Dedifferentiated amniotic fluid mesenchymal stem cell (primary cell): ENCODE results near the gene TMPRSS7.
A peak's percentile ranks its signal among the peaks of the same experiment; 100 is the strongest.
"Not testable (repeated sequence)": the region's sequence is repeated elsewhere in the genome, so short reads cannot be mapped to it uniquely, and the experiment has no call there.

ENCODE experiments used
- DNase-seq: peaks from one replicate; pipeline ENCODE4 v3.0.0-alpha.2; 2016; ENCODE audit errors: extremely low spot score

The TMPRSS7 gene

DNA sequence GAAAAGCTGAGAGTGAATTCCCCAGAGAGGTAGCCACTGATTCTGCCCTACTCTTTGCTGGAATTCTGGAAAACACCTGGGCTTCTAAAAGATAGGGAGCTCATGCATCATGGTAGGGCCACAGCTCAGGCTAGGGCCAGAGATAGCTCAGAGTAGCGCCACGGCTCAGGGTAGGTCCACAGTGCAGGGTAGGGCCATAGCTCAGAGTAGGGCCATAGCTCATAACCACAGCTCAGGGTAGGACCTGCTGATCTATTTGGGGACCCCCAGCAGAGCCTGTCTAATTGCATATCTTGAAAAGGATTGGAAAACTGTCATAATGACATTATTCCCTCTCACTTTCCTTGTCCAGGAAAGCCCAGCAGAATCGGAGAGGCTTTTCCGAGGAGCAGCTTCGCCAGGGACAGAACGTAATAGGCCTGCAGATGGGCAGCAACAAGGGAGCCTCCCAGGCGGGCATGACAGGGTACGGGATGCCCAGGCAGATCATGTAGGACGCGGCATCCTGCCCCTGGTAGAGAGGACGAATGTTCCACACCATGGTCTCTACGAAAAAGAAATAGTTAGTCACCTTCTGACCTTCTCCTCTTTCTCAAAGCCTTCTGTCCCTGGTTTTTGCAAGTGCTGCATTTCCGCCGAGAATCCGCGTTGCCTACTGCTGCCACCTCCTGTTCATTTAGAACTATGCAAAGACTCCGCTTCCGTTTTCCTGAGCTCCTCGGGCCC, 21.3 kb upstream of the TMPRSS7 start:
- DNase-seq, result peak; percentile 72

DNA sequence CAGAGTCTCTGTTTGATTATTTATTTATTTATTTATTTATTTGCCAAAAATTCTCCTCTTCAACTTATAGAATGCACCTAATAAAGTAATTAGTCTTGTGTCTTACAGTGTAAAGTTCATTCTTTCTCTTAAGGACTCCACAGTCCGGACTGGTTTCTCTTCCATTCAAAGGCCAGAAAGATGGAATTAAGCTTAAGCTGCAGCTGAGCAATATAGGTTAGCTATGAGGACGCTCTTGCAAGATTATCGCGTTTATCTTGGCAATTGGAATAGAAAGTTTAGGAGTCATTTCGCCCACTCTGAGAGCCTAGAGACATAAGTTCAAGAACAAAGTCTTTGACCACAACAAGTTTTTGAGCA, 20.8 kb upstream of the TMPRSS7 start:
- no peak for DNase-seq

DNA sequence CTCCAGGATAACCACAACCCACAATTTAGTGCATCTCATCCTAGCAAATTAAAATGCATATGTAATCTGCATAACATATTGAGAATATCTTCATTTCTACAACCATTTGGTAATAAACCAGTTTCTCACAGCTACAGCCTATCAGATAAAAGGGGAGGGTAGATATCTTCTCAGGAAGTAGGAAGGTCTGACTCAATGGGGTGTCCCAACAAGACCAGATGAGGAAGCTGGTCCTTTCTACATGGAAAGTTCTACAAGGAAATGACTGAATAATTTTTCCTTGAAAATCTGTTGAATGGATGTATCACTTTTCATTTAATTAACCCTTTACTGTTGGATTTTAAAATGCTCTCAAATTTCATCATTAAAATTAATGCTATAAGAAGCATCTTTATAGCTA, 17.4 kb upstream of the TMPRSS7 start:
- no peak for DNase-seq

DNA sequence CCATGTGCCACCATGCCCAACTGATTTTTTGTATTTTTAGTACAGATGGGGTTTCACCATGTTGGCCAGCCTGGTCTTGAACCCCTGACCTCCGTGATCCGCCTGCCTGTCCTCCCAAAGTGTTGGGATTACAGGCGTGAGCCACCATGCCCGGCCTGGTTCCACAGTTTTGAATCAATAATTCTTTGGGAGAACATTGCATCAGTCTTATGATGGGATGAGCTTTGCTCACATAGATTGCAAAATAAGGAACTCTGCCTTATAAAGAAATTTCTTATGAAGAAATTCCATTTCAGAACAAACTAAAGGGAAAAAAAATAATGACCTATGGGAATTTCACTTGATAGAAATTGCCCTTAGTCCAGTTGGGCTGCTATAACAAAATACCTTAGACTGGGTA, 15.8 kb upstream of the TMPRSS7 start:
- no peak for DNase-seq

DNA sequence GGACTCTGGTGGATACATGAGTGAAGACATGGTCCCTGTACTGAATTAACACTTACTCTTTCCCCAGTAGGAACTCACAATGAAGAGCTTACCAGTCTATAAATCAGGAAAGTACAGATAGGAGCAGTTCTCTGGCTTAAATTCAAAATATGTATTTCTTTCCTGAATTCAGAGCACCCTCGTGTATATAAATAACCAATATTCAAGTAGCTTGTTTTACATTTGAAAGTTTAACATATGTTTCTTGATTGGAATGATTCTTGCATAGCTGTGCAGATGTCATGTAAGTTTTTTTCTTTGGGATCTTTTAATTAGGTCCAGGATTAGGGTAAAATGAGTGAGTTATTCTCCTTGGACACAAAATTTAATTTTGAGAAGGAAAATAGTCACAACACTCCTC, 14.8 kb upstream of the TMPRSS7 start:
- no peak for DNase-seq

DNA sequence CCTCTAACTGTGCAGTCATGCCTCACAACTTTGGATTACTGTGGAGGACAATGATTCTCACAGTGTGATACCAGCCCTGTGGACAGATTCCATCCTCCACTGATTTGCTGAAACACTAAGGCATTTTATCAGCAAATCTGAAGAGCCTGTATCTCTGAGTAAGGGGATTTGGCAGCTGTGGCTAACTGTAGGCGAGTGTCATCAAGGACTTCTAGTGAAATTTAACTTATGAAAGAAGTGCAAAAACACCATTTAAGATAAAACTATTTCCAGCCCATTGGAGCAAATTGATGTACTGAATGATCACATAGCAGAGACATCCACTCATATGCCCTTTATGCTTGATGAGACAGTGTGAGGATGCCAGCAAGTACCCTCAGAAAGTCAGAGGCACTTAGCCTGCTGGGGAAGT, 13.9 kb upstream of the TMPRSS7 start:
- DNase-seq, result no peak

DNA sequence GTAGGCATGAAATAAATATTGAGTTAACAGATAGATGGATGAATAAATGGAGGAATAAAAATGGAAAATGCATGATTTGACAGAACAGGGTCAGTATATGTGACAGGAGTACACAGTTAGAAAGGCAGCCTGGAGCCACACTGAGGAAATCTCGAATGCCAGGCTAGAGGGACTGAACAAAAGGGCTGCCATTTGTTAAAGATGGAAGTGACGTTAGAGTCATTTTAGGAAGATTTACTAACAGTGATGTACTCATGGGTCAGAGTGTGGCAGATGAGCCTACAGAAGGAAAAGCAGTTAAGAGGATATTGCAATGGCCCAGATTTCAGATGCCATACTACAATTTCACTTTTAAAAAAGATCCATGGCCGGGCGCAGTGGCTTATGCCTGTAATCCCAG, 7.4 kb upstream of the TMPRSS7 start:
- no peak for DNase-seq

DNA sequence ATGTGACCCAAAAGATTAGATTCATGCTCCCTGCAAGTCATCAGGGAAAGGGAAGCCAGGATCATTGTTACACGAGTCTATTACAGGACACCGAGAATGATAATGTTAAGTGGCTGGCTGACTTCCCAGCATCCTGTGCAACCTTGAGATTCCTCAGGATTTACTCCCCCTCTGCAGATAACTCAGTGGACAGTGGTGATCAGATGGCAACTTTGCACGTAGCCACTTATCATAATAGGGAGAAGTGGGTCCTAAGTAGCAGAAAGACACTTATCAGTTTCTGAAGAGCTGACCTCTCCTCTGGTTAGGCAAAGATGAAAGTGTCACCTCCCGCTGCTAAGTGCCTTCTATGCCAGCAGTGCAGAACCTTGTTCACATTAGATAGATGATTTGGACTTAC, 6.7 kb upstream of the TMPRSS7 start:
- DNase-seq, result no peak

DNA sequence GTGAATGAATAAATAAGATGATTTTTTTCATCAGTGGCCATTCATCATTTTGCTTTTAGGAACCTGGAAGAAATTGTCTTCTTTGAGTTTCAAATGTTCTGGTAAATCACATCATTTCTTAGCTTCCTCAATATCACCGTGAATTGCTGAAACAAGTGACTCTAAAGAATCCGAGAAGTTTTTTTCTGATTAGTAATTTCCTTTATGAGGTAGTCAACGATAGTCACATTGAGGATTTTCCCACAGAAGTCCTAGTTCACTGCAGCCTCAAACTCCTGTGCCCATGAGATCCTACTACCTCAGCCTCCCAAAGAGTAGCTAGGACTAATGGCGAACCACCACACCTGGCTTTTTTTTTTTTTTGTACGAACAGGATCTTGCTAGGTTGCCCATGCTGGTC, 3.6 kb upstream of the TMPRSS7 start:
- no peak for DNase-seq

DNA sequence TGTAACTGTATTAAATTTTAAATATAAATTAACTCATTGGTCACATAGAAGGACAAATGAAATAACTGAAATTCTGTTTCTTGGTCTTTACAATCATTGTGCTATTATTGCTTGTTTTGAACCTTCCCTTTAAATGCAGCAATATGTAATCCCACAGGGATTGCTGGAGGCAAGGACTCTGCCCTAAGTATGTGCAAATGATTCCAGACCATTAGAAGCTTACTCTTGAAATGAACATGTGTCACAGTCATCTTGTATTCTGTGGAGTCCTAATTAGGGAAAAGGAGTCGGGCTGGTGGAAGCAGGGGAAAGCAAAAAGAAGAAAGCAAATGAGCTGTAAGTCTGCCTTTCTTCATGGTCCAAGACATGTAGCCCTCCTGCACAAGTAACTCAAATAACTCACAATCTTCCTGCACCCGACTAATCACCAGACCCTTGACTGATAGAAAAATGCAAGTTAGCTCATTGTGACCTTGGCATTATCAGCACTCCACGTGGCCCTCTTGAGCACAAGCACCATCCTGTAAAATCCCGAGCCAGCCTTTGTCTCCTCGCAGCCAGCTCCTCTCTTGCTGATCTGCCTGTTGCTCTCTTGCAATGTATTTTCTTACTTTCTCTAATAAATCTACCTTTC, 2.3 kb upstream of the TMPRSS7 start:
- no peak for DNase-seq

DNA sequence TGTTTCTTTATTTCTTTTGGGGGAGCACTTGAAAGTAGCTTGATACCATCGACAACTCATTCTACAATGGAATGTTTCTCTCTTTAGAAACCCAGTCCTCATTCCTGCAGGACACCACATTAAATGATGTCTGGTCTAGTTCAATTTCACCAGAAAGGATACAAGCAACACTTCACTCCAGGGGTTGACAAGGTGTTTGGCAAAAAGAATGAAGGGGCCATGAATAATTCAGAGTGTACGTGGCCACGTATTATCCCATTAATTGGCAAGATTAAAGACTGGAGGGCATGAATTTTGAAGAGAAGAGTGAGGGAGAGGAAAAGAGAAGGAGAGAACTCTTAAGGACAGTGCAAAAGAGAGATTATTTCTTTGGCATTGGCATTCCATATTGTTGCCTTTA, 705 bp downstream of the TMPRSS7 start:
- DNase-seq, result no peak

DNA sequence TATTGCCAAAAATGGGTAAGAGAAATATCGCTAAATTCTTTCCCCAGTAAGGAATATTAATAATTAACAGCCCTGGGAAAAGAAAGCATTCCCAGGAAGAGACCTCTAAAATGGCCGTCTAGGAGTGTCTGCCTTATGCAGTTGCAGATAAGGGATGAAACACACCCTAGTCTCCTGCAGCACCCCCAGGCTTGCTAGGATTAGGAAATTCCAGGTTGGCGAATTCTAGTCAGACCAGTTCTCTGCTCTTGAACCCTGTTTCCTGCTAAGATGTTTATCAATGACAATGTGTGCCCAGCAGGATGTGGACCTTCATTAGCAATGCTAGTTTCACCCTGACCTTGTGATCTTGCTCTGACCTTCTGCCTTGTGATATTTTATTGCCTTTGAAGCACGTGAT, 2.7 kb downstream of the TMPRSS7 start:
- not testable (repeated sequence) for DNase-seq

DNA sequence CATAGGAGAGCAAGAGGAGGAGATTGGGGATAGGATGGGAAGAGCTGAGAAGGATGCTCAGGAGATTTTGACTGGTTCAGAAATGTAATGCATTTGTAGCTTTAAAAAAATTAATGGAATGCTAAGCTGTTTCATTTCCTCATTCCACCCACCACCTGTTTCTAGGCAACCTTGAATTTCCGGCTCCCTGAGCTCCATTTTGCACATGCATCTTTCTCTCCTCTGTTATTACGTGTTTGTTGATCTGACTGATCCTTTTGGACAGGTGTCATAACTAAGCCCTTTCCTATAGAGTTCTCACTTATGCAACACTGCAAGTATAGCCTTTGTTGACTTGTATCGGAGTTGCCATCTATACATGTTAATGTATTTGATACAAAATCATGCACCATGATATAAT, 4.3 kb downstream of the TMPRSS7 start:
- no peak for DNase-seq

DNA sequence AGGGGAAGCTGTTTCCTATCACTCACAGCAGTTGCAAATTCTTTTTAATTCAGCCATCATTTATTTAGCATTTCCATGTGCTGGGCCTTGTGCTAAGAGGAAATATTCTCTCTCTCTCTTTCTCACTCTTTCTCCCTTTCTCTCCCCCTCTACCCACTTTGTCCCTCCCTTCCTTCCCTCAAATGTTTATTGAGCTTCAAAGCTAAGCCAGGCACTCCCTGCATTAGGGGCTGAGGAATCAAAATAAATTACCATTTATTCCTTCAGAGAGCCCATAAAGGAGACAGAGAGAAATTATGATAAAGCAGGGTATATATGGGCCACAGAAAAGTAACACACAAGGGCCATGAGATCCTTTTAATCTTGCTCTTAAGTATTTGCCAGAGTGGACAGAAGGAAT, 6.8 kb downstream of the TMPRSS7 start:
- DNase-seq, result no peak

DNA sequence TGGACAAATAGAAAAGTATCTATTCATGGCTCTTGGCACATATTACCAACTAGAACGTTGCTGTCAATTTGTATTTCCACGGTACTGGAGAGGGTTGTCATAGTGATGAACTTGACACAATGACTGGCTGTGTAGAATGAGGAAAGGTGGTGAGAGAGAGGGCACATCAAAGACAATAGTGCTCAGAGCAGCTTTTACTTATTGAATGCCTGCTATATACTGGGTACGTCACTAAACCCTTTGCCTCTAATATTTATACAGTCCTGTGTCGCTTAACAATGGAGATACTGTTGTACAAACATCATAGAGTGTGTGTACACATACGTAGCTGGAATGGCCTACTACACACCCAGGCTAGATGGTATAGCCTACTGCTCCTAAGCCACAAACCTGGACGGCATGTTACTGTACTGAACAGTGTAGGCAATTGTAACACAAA, 8.3 kb downstream of the TMPRSS7 start:
- DNase-seq, result no peak

DNA sequence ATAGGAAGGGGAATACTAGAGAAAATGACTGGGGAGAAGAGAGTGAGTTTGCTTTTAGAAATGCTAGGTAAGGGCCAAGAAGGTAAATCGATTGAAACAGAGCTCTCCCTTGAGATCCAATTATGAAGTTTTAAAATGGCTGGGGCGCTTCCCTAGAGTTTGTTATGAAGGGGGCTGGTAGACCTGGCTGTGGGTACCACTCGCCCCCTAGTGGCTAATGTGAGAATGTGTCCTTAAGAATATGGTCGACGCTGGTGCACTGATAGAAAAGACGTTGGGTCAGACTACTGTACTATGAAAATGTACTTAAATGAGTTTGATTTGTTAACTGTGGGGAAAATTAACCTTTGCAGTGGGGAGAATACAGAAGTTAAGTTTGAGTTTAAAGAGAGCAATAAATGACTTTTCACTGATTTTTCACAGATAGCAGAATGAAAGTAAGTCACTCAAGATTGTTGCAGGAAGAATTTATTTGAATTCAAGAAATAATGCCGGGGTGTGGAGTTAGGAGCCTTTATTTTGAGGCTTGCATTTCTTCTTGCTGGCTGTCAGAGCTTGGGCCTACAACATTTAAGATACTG, 9.2 kb downstream of the TMPRSS7 start:
- peak; percentile 81 for DNase-seq

DNA sequence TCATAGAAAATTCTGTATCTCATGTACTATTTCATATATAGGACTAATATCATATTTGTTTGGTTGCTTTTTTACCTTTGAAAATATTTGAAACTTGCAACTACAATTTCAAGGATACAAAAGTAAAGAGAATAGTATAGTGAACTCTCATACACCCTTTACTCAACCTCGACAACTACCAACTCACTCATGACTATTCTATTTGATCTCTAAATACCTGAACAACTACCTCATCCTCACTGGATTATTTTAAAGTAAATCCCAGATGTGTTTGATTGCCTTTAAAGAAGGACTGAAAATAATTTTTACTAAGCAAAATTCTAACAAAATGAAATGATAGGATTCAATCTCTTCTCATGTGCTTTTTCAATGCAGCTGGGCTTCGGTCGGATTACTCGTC, 12.1 kb downstream of the TMPRSS7 start:
- no peak for DNase-seq

DNA sequence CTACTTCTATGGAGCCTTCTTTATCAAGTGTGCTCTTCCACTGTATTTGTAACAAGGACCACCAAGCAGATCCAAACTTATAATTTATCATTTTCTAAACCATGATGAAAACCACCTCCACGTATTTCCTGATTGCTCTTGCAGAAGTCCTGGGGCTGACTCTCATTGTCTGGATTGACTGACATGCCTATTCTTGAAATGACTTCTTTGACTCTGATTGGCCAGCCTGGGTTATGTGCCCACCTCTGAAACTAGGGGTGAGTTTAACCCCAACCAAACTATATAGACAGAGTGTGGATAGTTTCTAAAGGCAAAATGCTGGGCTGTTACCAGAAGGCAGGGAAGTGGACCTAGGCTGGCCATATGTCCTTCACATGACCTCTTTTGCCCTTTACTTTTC, 12.7 kb downstream of the TMPRSS7 start:
- DNase-seq, result no peak

DNA sequence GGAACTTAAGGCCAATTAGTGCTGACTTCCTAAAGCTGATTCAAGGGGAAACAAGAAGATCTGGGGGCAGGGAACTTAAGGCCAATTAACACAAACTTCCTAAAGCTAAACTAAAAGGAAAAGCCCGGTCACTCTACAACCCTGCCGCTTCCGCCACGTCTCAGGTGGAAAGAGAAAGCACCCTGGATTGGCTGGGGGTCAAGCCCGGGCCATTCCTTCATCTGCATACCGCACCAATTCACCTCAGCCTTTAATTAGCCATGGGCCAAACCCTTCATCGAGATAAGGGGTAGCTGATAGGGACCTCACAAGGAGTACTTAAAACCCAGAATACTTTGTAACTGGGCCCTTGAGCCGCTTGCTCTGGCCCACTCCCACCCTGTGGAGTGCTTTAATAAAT, 14.4 kb downstream of the TMPRSS7 start:
- DNase-seq, result no peak

DNA sequence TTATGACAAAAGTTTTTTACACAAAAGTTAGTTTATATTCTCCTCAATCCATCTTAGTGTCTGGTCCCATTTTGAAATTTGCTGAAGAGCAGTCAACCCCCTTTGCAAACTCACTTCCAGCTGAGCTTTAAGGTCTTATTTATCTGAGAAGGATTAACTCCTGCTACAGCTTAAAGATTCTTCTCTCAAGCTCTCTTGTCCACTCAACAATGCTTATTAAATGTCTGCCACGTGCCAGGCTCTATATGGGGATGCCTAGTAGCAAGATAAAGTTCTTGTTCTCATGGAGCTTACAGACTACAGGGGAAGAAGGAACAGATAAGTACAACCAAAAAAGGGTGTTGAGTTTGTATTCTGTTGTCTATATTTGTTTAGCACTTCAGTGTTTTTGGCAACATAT, 18.7 kb downstream of the TMPRSS7 start:
- DNase-seq, result no peak

DNA sequence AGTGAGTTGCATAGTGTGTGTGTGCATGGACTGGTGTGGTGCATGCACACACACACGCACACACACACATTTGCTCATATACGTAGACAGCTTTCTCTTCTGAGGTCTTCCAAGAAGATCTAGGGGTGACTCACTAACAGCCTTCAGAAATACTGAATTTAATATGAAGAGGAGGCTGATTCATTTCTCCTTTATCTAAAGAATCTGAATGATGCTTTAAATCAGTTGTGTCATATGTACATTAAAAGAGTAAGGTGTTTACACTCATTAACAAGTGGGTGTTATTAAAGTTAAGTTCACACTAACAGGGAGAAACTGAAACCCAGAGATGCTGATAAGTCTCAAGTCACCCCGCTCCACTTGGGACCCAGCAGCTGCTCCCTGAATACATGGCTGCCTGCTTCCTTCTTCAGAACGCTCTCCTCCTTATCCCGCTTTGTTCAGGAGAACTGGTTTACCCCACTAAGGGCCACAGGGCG, 22.0 kb downstream of the TMPRSS7 start:
- DNase-seq, result peak; percentile 37

DNA sequence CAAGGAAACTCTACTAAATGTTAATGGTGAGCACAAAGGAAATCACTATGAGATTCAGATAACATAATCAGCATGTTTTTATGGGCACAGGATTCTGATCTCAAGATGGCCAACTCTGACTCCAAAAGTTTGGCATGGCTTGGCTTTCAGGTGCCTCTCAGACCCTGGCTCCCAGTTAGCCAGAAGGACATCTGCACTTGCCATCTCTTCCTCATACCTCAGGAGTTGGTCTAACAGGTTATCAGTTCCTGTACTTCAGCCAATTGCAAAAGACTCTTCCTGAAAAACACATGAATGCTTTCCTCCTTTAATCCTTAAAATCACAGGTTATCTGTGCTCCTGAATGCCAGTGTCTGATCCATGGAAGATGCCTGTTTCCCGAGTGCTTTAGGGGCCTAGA, 25.0 kb downstream of the TMPRSS7 start:
- DNase-seq, result no peak

DNA sequence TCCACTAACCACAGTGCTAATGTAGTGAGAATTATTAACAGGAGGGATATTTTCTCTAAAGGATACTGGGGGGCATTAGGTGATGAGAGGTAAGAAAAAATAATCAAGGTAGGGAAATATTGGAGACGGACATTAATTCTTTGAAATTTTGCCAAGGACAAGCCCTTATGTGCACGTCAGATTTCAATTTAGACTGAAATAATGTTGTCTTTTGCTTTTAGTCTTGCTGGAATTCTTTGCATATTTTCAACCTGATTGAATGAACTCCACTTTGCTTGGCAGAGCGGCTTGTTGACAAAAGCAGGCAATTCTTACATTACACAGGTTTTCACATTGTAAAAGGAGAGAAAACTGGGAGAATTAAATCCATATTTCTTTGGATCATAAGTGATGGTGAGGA, 26.6 kb downstream of the TMPRSS7 start:
- DNase-seq, result peak; percentile 80
